ENCODE results near the gene TPRKB. TPM values are rescaled to one million over a fixed set of nuclear protein-coding genes. Genes with fewer than 3 reads are reported as not detected.
"Not testable (repeated sequence)": the region's sequence is repeated elsewhere in the genome, so short reads cannot be mapped to it uniquely, and the experiment has no call there.

Gene TPRKB
- total and polyA plus RNA-seq, 2 donors from 2014 or later = 25.3 to 42.2 TPM

GRCh38 chr2:73780237-73780582, 43.1 kb upstream of the TPRKB start:
- DNase-seq (no peak), FAIRE-seq (no peak)
- TF ChIP-seq, protein P1, sequence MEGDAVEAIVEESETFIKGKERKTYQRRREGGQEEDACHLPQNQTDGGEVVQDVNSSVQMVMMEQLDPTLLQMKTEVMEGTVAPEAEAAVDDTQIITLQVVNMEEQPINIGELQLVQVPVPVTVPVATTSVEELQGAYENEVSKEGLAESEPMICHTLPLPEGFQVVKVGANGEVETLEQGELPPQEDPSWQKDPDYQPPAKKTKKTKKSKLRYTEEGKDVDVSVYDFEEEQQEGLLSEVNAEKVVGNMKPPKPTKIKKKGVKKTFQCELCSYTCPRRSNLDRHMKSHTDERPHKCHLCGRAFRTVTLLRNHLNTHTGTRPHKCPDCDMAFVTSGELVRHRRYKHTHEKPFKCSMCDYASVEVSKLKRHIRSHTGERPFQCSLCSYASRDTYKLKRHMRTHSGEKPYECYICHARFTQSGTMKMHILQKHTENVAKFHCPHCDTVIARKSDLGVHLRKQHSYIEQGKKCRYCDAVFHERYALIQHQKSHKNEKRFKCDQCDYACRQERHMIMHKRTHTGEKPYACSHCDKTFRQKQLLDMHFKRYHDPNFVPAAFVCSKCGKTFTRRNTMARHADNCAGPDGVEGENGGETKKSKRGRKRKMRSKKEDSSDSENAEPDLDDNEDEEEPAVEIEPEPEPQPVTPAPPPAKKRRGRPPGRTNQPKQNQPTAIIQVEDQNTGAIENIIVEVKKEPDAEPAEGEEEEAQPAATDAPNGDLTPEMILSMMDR (IDR thresholded peaks at IDR 0.05; ENCODE audit: borderline replicate concordance, extremely low read depth, insufficient read depth) = no peak
- Histone ChIP-seq H3K4me1 (ENCODE audit: control insufficient read depth in 2 of 3, insufficient read depth in 2 of 3, low read depth in 1 of 3, low read length in 3 of 3) (peaks cover 4 to 7% (median 4%) of the 10 kb centered on the region in 3 donors), H3K9ac (ENCODE audit: low read length in 3 of 3) (peak overlapping the region in 2 of 3 donors; percentile 11 to 16), H3K27me3 (ENCODE audit: control insufficient read depth, insufficient read depth, low read length) (no peaks in the 10 kb centered on the region), H3K36me3 (ENCODE audit: control insufficient read depth in 2 of 3, insufficient read depth in 3 of 3, low read length in 3 of 3) (peaks cover 0 to 4% (median 2%) of the 10 kb centered on the region in 3 donors), H3K27ac (ENCODE audit: low read depth in 2 of 2, low read length in 2 of 2) (no peak overlapping the region), H3K4me3 (ENCODE audit: low read length in 3 of 3) (peak overlapping the region; percentile 91 to 100 (median 96)), H3K9me3 (ENCODE audit: control insufficient read depth in 2 of 3, insufficient read depth in 1 of 3, low read length in 3 of 3) (no peaks in the 10 kb centered on the region)
- intact Hi-C loops (cut with DNase I) = no loop called here

DNA sequence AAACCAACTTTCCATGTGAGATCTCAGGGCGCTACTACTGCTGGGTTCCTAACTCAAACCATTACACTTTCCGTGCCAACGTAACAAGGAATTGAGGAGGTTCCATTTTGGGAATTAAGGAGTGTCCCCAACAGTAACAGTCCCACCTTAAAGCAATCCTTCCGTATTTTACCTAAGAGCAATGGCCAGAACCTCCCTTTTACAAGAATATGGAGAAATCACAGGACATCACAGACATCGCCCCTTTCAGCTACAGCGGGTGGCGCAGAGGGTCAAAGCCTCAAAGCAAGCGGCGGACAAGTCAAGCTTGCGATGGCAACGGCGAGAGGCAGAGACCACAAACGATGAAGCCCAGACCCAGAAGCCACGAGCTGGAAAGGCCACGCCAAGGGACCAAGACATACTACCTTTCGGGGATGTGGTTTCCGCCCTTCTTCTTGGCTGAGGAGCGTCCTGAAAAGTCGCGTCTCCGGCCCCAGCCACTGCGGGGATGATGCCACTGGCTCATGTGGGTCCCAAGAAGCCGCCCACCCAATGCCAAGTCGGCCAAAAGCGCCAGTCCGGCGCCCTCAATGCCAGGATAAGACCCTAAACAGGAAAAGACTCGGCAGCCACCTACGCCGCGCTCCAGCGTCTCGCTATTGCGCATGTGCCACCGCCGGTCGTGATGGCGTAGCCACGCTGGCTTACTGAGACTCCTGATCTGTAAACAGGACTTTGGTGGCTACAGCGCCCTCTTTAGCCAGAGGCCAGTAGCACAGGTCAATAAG, 42.5 kb upstream of the TPRKB start, which contains the start of gene DUSP11:
Gene DUSP11 (minus strand): TSS at position 637 of the 770 bp plus-strand sequence. CDS start 129 bp downstream, at position 508.
- Histone ChIP-seq H3K27ac (ENCODE audit: low read depth in 2 of 2, low read length in 2 of 2) (peak within 1 kb of the TSS; percentile 87), H3K4me3 (ENCODE audit: low read length in 3 of 3) (peak within 1 kb of the TSS; percentile 91 to 100 (median 96)), H3K9ac (ENCODE audit: low read length in 3 of 3) (peak within 1 kb of the TSS; percentile 90 to 99 (median 96)), H3K4me1 (ENCODE audit: control insufficient read depth in 2 of 3, insufficient read depth in 2 of 3, low read depth in 1 of 3, low read length in 3 of 3) (peaks cover 4 to 7% (median 4%) of the 10 kb centered on the region in 3 donors), H3K27me3 (ENCODE audit: control insufficient read depth, insufficient read depth, low read length) (no peaks in the 10 kb centered on the region), H3K9me3 (ENCODE audit: control insufficient read depth in 2 of 3, insufficient read depth in 1 of 3, low read length in 3 of 3) (no peaks in the 10 kb centered on the region), H3K36me3 (ENCODE audit: control insufficient read depth in 2 of 3, insufficient read depth in 3 of 3, low read length in 3 of 3) (peaks cover 3 to 4% (median 4%) of the 10 kb centered on the region in 3 donors)
- TF ChIP-seq, protein P1 (IDR thresholded peaks at IDR 0.05; ENCODE audit: borderline replicate concordance, extremely low read depth, insufficient read depth) = peak; percentile 96
- intact Hi-C loops (cut with DNase I) = no loop called here
- DNase-seq = peak; percentile 95 to 98 (median 96)
- no peak for FAIRE-seq

DNA sequence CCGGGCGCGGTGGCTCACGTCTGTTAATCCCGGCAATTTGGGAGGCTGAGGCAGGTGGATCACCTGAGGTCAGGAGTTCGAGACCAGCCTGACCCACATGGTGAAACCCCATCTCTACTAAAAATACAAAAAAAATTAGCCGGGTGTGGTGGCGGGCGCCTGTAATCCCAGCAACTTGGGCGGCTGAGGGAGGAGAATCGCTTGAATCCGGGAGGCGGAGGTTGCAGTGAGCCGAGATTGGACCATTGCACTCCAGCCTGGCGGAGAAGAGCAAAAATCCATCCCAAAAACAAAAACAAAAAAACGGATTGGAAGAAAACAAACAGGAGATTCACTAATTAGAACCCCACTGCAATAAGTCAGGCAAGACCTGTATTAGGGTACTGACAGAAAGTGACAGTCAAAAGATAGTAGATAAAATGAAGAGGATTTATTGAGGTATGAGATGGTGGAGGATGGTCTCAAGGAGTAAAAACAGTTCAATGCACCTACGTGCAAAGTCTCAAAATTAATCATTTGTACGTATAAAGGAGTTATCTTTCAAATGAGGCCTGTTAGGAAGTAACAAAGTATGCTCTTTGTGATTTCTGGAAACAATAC, 41.8 kb upstream of the TPRKB start:
- H3K36me3 ChIP-seq (ENCODE audit: control insufficient read depth in 2 of 3, insufficient read depth in 3 of 3, low read length in 3 of 3); H3K4me1 ChIP-seq (ENCODE audit: control insufficient read depth in 2 of 3, insufficient read depth in 2 of 3, low read depth in 1 of 3, low read length in 3 of 3); DNase-seq; H3K27me3 ChIP-seq (ENCODE audit: control insufficient read depth, insufficient read depth, low read length); H3K9me3 ChIP-seq (ENCODE audit: control insufficient read depth in 2 of 3, insufficient read depth in 1 of 3, low read length in 3 of 3); H3K27ac ChIP-seq (ENCODE audit: low read depth in 2 of 2, low read length in 2 of 2); FAIRE-seq; intact Hi-C loops (cut with DNase I): not testable (repeated sequence)
- Histone ChIP-seq H3K4me3 (ENCODE audit: low read length in 3 of 3) (peak overlapping the region; percentile 91 to 100 (median 96)), H3K9ac (ENCODE audit: low read length in 3 of 3) (peak overlapping the region; percentile 90 to 99 (median 96))

- H3K36me3 ChIP-seq (ENCODE audit: control insufficient read depth in 2 of 3, insufficient read depth in 3 of 3, low read length in 3 of 3) = peaks cover 10 to 25% (median 10%) of the 10 kb centered on the region in 3 donors
Observed at GRCh38 chr2:73776869-73777519, 39.8 kb upstream of the TPRKB start.

More at GRCh38 chr2:73776869-73777519, 39.8 kb upstream of the TPRKB start:
- DNase-seq (no peak), FAIRE-seq (no peak)
- intact Hi-C loops (cut with DNase I) = no loop called here
- Histone ChIP-seq H3K9me3 (ENCODE audit: control insufficient read depth in 2 of 3, insufficient read depth in 1 of 3, low read length in 3 of 3) (no peaks in the 10 kb centered on the region), H3K27me3 (ENCODE audit: control insufficient read depth, insufficient read depth, low read length) (no peaks in the 10 kb centered on the region), H3K9ac (ENCODE audit: low read length in 3 of 3) (no peak overlapping the region), H3K27ac (ENCODE audit: low read depth in 2 of 2, low read length in 2 of 2) (no peak overlapping the region), H3K4me1 (ENCODE audit: control insufficient read depth in 2 of 3, insufficient read depth in 2 of 3, low read depth in 1 of 3, low read length in 3 of 3) (peaks cover 4 to 7% (median 4%) of the 10 kb centered on the region in 3 donors), H3K4me3 (ENCODE audit: low read length in 3 of 3) (no peak overlapping the region)
- TF ChIP-seq, protein P1 (IDR thresholded peaks at IDR 0.05; ENCODE audit: borderline replicate concordance, extremely low read depth, insufficient read depth) = no peak

Measured in kidney (tissue), 14 donors.